ENCODE results near the gene SLC25A21.
A peak's percentile ranks its signal among the peaks of the same experiment; 100 is the strongest.

The SLC25A21 gene

GRCh38 chr14:36661506-36662257 lies 510.7 kb downstream of the SLC25A21 start, which contains the start of gene PAX9:
Gene PAX9, plus strand, starts transcription at chr14:36661860. Its CDS starts 230 bp downstream, at chr14:36662090.
- peak; percentile 71 for DNase-seq (ENCODE audit: low spot score)

- DNase-seq (ENCODE audit: low spot score), result no peak
Measured at GRCh38 chr14:36660736-36661505, 511.5 kb downstream of the SLC25A21 start.

GRCh38 chr14:36659822-36660735 lies 512.3 kb downstream of the SLC25A21 start:
- DNase-seq (ENCODE audit: low spot score), result no peak

DNA sequence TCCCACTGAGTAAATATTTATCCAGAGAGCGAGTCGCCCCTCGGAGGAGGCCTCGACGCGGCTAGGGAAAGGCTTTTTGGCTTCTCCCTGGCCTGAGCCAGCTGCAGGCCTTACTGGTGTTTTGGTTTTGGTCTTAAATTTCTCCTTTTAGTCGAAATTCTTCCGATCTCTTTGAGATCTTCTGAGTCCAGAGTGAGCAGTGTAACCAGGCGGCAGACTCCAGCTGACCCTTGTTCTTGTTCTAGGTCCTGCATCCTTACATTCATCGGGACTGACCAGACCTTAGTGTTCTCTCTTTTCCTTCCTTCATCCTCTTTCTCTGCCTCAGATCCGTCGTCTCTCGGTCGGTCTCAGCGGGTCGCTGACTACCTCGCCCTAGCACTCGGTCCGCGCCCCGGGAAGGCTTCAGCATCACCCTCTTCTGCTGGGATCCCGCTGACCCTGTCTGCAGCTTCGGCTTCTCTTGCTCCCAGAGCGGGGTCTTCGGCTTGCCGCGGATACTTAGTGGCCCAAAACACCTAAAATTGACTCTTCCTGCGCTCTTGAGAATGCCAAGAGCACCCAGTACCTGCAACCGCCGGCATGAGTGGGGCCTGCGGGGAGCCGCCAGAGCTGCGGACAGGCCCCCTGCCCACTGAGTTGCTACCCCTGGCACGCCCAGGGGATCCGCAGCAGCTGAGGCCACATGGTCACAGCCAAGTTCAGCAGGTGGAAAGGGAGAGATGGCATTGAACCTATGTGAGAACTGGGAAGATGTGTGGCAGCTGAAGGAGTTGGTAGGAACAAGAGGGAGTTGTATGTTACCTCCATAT lies 513.2 kb downstream of the SLC25A21 start:
- DNase-seq (ENCODE audit: low spot score), result no peak

DNA sequence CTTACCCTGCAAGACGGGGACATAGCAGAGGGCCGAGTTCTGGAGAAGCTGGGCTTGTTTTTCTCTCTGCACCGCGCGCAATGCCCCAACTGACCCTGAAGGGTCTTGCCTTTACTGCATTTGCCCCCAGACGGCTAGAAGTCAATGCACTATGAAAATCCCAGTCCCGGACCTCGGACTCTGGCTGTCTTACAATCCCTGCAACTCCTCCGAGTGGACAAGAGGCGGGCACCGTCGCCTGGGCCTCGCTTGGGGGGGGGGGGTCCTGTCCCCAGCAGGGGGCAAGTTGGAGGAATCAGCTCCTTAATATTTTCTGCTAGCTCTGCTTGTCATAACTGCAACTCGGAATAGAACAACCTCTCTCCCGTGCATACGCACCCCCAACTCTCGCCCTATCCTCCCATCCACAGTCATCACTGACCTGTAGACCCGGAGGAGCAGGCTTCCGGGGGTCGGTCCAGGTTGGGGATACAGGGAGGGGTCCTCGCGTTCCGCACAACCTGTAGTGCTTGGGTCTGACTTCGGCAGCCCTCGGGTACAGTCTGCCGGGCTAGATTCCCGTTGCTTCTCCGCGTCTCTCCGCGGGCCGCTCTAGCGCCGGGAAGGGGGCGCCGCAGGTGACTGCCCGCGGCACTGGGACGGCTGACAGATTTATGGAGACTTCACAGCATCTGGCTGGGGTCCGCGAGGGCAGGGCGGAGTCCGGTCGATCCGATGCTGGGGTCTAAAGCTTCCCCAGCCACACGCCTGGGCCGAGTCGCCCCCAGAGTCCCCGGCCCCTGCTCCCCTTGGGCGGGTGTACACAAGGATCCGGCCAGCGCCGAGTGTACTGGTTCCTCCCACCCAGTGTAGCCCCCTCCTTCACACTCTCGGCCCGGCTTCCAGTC lies 514.0 kb downstream of the SLC25A21 start:
- DNase-seq (ENCODE audit: low spot score), result no peak

DNA sequence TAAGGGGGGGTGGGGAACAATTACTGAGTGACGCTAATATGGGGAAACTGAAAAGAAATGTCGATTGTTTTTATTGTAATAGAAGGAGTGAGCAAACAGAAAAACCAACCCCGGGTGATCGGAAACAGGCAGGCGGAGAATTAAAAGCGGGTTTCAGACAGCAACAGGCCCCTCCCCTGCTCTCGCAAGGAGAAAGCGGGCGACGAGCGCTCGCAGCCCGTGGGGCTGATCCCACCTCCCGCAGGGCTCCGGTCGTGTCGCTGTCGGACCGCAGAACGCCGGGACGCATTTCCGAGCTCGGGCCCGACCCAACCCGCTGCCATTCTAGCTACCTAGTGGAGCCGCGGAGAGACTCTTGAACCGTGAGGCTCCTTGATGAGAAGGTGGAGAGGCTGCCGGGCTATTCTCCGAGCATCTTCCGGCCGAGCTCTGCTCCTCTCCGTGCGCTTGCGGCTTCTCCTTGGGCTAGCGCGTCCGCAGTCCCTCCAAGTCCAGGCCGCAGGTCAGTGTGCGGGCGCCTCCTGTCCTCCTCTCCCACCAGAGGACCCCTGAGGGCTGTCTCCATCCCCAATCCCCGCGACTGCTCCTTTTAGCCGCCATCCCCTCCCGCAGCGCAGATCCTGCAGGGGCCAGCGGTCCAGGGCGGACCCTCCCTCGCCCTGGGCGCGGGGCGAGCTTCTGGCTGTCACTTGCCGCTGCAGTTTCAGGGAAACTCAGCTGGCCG lies 514.8 kb downstream of the SLC25A21 start:
- no peak for DNase-seq (ENCODE audit: low spot score)

DNA sequence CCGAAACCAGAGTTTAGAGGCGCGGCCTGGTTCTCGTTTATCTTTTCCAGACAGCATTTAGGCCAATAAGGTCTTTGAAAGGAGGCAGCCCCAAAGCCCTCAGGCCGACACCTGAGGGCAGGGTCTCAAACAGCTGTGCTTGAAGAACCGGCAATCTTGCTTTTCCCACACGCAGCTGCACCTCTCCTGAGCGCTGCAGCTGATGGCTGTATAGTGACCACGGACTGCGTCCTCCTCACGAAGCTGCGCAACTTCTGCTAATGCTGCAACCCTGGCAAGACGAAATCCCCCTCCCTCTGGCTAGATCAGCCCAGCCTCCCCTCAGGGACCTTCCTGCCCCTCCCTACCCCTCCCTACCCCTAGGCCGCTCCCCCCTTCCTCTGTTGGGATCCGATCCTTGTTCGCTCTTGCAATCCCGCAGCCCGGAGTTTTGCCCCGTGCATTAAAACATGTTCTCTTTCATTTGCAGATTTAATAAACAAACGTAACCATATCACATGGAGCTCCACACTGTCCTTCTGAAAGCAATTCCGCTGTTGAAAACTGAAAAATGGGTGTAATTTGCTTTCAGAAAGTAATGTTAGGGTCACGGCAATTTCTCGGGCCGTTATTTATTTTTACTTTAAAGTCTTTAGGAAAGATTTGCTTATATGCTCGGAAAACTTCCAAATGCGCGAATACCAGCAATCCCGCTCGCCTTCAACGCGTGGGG lies 515.6 kb downstream of the SLC25A21 start:
- no peak for DNase-seq (ENCODE audit: low spot score)

GRCh38 chr14:36655963-36656686 lies 516.3 kb downstream of the SLC25A21 start:
- peak; percentile 24 for DNase-seq (ENCODE audit: low spot score)

GRCh38 chr14:36655571-36655962 lies 516.8 kb downstream of the SLC25A21 start:
- no peak for DNase-seq (ENCODE audit: low spot score)

DNA sequence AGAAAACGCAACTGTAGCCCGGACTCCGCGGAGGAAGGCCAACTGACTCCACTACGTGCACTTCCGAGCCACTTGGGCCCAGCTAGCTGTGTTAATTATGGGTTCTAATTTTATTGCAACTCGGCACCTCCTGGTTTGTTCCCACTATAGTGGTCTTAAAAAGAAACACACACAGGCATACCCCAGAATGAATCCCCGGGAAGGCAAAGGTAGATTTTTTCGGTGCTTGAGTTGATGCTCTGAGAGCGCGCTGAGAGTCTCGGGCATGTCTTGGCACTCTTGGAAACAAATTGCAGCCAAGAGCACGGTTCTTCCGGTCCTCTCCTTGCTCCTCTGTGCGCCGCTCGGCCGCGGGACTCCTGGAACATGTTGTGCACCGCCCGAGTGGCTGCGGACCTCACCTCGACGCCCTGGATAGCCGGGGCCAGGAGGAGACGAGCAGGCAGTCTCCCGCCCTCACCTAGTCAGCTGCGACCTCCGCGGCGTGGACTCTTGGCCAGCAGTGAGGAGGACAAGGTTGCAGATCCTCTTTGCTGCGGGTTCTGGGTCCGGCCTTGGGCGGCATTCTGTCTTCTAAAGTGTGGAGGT lies 517.5 kb downstream of the SLC25A21 start:
- DNase-seq (ENCODE audit: low spot score), result no peak

DNA sequence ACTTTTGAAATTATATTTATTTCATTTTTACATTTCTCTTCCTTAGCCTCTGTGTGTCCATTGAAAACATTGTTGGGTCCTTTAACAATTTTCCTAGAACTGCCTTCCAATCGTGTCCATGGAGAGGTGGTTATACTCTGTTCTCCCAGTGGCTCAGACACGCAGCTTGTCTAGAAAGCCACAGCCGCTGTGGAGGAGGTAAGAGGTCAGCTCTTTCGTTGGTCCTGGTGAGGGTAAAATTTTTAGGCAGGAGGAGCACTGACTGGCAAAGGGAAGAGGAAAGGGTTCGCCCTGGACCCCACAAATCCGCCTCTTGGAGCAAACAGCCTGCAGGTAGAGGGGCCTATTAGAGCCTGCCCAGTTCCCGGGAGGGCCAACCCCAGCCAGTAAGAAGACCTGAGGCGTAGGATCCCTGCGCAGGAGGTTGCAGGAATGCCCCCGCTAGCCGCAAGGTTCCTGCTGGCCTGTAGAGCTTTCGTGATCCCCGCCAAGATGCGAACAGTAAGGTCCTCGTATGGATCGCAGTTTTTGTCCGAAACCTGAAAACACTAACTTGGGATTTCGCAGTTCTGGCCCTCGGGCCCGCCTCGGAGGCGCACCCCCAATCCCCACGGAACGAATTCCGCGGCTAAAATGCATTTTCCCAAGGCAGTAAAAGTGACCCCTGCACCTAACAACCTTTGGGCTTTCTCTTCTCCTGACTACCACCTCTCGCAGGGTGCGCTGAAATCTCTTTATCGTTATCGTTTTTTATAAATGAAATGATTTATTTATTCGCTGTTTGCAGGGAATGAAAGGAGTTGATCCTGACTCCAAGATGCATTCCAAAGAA lies 518.2 kb downstream of the SLC25A21 start:
- DNase-seq (ENCODE audit: low spot score), result no peak

- DNase-seq (ENCODE audit: low spot score), result no peak
Measured at GRCh38 chr14:36653413-36653812, 519.0 kb downstream of the SLC25A21 start.

DNA sequence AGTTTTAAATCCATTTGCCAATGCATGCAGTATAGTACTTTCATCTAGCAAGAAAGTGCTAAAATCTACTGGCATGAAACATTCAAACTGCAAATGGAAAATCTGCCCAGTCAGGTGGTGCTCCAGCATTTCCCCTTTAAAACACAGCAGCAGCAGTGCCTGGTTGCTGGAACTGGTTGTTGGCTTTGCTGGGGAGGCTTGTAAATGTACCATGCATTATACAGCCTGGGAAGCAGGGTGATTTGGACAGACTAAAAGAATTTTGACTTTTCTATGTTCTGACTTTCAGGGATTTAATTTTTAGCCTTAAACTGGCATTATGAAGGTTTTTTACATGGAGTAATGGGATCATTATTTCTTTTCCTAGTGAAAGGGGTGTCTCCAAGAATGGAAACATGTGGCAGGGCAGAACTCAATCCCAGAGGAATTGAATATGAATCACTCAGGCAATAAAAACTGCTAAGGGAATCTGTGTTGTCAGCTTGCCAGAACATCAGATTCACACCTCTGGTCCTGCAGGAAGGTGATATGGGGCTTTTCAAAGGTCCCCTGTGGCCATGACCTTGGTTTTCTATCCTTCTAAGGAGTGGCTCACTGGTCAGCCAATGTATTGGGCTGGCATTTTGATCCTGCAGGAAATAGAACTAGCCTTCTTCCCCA lies 519.7 kb downstream of the SLC25A21 start:
- no peak for DNase-seq (ENCODE audit: low spot score)

DNA sequence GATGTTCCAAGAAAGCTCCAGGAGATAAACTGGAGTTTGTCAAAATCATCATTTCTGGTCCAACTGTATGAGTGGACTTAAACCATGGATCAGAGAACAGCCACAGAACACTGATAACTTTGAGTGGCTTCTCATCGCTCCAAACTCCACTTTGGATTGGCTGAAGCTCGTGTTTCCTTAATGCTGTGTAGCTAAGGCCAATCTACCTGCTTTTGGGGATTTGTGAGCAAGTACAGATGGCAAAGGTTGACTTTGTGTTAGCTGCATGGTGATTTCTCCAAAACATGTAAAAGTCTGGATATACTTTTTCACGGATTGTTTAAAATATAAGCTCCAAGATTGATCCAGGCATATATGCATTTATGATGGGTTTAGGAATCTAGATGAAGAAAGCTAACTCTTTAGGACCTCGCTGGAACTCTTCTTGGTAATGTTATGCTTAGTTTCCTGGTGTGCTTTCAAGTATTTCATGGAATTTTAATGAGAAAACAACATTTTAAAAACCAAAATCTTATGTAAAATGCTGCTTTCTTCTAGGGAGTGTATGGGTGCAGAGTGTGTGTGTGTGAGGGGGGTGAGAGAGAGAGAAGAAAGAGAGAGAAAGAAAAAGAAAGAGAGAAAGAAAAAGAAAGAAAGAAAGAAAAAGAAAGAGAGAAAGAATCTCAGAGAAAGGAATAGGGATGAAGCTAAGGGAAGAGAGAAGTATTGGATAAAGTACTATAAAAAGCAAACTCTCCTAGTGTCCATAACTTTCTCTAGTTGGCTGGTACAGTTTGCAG lies 522.3 kb downstream of the SLC25A21 start:
- no peak for DNase-seq (ENCODE audit: low spot score)

- DNase-seq (ENCODE audit: low spot score), result no peak
Measured at GRCh38 chr14:36647824-36648753, 524.3 kb downstream of the SLC25A21 start.

Measured in hematopoietic multipotent progenitor cell treated with erythropoietin and hydrocortisone succinate and interleukin-3 and kit ligand, for 17 days (in vitro differentiated cells).